Activated CD4-positive, alpha-beta T cell treated with anti-CD3 and anti-CD28 coated beads for 24 hours (primary cell): ENCODE measurements around the gene ZNF225.
"Not testable (repeated sequence)": the region's sequence is repeated elsewhere in the genome, so short reads cannot be mapped to it uniquely, and the experiment has no call there.

Source experiments
- DNase-seq, 2 donors: peaks; one replicate each; pipeline ENCODE4 v3.0.0-alpha.2; 2020; ENCODE audit warnings: low read depth in 2 of 2

Gene ZNF225

DNA sequence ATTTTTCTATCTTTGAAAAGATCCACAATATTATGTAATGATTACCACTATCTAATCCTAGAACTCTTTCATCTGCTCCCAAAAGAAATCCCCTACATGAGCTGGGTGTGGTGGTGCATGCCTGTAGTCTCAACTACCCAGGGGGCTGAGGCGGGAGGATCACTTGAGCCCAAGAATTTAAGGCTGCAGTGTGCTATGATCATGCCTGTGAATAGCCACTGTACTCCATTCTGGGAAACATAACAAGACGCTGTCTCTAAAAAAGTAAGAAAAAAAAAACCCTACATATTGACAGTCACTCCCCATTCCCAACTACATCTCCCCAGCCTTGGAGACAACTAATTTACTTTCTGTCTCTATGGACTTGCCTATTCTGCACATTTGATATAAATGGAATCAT is 50.6 kb downstream of the ZNF225 start:
- DNase-seq, result no peak

- DNase-seq, result no peak
Observed at GRCh38 chr19:44164327-44164672, 51.1 kb downstream of the ZNF225 start.

DNA sequence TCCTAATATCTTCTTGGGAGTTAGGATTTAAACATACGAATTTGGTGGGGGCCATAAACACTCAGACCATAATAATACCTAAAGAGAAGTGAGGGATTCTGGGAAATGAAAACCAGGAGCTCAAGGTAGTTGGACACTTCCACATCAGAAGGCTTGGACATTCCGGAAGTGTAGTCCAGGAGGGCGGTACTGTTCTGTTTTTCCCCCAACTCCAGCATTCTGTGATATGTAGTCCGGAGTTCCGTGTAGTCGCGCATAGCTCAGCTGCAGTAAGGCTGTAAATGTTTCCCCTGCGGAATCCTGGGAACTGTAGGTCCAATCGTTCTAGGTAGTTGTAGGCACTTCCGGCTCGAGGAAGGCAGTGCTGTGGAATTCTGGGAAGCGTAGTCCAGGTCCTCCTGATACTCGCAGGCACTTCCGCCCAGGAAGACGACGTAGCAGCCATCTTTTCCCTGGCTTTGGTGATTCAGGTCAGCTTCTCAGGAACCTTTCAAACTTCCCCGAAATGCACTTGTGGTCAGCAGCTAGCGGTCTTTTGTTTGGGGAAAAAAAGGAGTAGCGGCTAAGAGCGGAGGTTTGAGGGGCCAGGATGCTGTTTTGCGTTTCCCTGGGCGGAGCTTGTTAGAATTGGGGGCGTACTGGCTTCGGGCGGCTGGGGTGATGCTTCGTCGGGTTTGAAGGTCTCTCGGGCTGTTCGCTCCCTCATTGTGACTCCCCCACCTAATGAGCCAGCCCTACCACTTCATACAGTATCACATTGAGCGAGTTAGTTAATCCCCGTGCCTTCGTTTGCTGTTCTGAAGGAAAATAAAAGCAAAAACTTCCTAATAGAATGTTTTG is 51.7 kb downstream of the ZNF225 start, which contains the start of gene ZNF226:
TSS of gene ZNF226 (plus strand) at position 428 of the 840 bp plus-strand sequence. CDS start 4,981 bp downstream, outside the sequence.
- peak; percentile 53 to 70 for DNase-seq

DNA sequence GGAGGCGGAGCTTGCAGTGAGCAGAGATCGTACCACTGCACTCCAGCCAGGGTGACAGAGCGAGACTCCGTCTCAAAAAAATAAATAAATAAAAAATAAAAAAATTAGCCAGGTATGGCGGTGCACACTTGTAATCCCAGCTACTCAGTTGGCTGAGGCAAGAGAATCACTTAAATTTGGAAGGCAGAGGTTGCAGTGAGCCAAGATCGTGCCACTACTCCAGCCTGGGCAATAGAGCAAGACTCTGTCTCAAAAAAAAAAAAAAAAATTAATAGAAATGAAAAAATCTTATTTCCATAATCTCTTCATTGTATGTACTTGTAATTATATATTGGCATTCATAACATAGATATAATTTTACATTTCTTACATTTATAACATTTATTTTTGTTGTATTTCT is 57.5 kb downstream of the ZNF225 start:
- not testable (repeated sequence) for DNase-seq

DNA sequence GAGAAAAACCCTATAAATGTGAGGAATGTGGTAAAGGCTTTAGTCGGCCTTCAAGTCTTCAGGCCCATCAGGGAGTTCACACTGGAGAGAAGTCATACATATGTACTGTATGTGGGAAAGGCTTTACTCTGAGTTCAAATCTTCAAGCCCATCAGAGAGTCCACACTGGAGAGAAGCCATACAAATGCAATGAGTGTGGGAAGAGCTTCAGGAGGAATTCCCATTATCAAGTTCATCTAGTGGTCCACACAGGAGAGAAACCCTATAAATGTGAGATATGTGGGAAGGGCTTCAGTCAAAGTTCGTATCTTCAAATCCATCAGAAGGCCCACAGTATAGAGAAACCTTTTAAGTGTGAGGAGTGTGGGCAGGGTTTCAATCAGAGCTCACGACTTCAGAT is 63.4 kb downstream of the ZNF225 start:
- DNase-seq, result no peak

DNA sequence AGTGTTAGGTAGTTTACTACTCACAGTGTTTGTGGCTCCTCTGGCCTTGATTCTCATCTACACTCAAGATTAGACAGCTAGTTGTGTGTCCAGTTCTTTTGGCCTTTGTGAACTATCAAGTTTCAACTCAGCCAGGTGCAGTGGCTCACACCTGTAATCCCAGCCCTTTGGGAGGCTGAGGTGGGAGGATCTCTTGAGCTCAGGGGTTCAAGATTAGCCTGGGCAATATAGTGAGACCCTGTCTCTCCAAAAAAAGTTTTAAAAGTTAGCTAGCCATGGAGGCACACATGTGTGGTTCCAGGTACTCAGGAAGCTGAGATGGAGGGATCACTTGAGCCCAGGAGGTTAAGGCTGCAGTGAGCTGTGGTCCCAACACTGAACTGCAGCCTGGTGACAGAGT is 67.8 kb downstream of the ZNF225 start:
- DNase-seq, result no peak

DNA sequence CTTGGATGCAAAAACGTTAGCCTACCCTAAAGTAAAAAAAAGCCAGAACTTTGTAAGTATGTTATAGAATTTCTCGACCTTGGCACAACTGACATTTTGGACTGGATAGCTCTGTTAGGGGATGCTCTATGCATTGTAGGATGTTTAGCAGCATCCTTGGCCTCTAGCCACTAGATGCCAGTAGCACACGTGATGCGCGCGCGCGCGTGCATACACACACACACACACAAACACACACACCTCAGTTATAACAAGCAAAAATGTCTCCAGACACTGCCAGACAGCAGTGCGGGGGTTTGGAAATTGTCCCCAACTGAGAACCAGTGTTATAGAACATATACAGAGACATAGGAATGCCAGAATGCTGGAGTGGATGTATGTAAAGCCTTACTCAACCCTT is 68.9 kb downstream of the ZNF225 start:
- no peak for DNase-seq
